Measurements from ENCODE around the gene CD34. TPM values are rescaled to one million over a fixed set of nuclear protein-coding genes. Genes with fewer than 3 reads are reported as not detected.

The CD34 gene
- polyA plus RNA-seq, 1 experiment: 1.2 TPM

DNA sequence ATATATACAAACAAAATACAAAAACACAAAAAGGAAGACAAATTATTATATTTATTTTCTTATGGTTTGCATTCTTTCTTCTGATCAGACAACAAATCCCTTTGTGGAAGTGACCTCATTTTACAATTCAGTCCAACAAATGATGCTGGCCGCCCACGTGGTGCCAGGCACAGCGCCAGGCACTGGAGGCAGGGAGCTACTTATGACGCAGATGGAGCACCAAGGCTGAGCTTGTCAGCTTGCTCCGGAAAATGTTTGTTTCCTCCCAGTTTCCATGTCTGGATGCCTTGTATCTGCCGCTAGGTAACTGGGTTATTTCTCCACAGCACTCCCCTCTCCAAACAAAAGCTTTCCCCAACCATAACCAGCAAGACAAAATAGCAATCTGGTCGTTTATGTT lies 30.7 kb upstream of the CD34 start:
- POLR2A ChIA-PET: interaction anchor here (0.6 kb wide), 1 partner anchor 80 kb away, joined by 15 read pairs; no protein-coding TSS in a partner anchor
- DNase-seq (ENCODE audit: low read depth): no peak
- TF ChIP-seq, protein P1, sequence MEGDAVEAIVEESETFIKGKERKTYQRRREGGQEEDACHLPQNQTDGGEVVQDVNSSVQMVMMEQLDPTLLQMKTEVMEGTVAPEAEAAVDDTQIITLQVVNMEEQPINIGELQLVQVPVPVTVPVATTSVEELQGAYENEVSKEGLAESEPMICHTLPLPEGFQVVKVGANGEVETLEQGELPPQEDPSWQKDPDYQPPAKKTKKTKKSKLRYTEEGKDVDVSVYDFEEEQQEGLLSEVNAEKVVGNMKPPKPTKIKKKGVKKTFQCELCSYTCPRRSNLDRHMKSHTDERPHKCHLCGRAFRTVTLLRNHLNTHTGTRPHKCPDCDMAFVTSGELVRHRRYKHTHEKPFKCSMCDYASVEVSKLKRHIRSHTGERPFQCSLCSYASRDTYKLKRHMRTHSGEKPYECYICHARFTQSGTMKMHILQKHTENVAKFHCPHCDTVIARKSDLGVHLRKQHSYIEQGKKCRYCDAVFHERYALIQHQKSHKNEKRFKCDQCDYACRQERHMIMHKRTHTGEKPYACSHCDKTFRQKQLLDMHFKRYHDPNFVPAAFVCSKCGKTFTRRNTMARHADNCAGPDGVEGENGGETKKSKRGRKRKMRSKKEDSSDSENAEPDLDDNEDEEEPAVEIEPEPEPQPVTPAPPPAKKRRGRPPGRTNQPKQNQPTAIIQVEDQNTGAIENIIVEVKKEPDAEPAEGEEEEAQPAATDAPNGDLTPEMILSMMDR (IDR thresholded peaks at IDR 0.05; ENCODE audit: insufficient read depth, low read depth, low read length): no peak
- Histone ChIP-seq H3K36me3 (ENCODE audit: control insufficient read depth, insufficient read depth, low read length) (no peaks in the 10 kb centered on the region), H3K4me3 (ENCODE audit: low read depth, low read length) (no peak overlapping the region), H3K27me3 (ENCODE audit: control insufficient read depth, insufficient read depth, low read length) (no peaks in the 10 kb centered on the region)
- CTCF ChIA-PET: interaction anchor here (0.7 to 1.2 kb wide), 2 partner anchors 10 to 44 kb away, joined by 3 read pairs; no protein-coding TSS in a partner anchor

GRCh38 chr1:207938016-207938415 lies 27.1 kb upstream of the CD34 start:
- TF ChIP-seq, protein P1 (IDR thresholded peaks at IDR 0.05; ENCODE audit: insufficient read depth, low read depth, low read length): no peak
- ChIA-PET POLR2A (no interaction called here), CTCF (interaction anchor here (2.2 kb wide), 1 partner anchor 40 kb away, joined by 5 read pairs; no protein-coding TSS in a partner anchor)
- H3K36me3 ChIP-seq (ENCODE audit: control insufficient read depth, insufficient read depth, low read length): no peaks in the 10 kb centered on the region
- no peak overlapping the region for H3K4me3 ChIP-seq (ENCODE audit: low read depth, low read length)
- DNase-seq (ENCODE audit: low read depth): no peak
- H3K27me3 ChIP-seq (ENCODE audit: control insufficient read depth, insufficient read depth, low read length): no peaks in the 10 kb centered on the region

GRCh38 chr1:207937204-207937603 lies 26.3 kb upstream of the CD34 start:
- POLR2A ChIA-PET: no interaction called here

GRCh38 chr1:207935166-207935583 lies 24.2 kb upstream of the CD34 start:
- TF ChIP-seq, protein P1 (IDR thresholded peaks at IDR 0.05; ENCODE audit: insufficient read depth, low read depth, low read length): no peak
- CTCF ChIA-PET: interaction anchor here (1.3 kb wide), 1 partner anchor 10 kb away, joined by 3 read pairs; no protein-coding TSS in a partner anchor
- DNase-seq (ENCODE audit: low read depth): no peak
- H3K4me3 ChIP-seq (ENCODE audit: low read depth, low read length): no peak overlapping the region
- no peaks in the 10 kb centered on the region for H3K27me3 ChIP-seq (ENCODE audit: control insufficient read depth, insufficient read depth, low read length)
- H3K36me3 ChIP-seq (ENCODE audit: control insufficient read depth, insufficient read depth, low read length): no peaks in the 10 kb centered on the region
- POLR2A ChIA-PET: no interaction called here

More at GRCh38 chr1:207937204-207937603, 26.3 kb upstream of the CD34 start:
- CTCF ChIA-PET: interaction anchor here (0.7 to 2.2 kb wide), 4 partner anchors 10 to 52 kb away, joined by 3 to 5 read pairs (median 4); no protein-coding TSS in a partner anchor
- H3K36me3 ChIP-seq (ENCODE audit: control insufficient read depth, insufficient read depth, low read length): no peaks in the 10 kb centered on the region
- no peaks in the 10 kb centered on the region for H3K27me3 ChIP-seq (ENCODE audit: control insufficient read depth, insufficient read depth, low read length)
- no peak overlapping the region for H3K4me3 ChIP-seq (ENCODE audit: low read depth, low read length)
- no peak for DNase-seq (ENCODE audit: low read depth)
- TF ChIP-seq, protein P1 (IDR thresholded peaks at IDR 0.05; ENCODE audit: insufficient read depth, low read depth, low read length): no peak

- POLR2A ChIA-PET: interaction anchor here (0.7 kb wide), 1 partner anchor 34 kb away, joined by 3 read pairs; no protein-coding TSS in a partner anchor
- no peaks in the 10 kb centered on the region for H3K27me3 ChIP-seq (ENCODE audit: control insufficient read depth, insufficient read depth, low read length)
- TF ChIP-seq, protein P1 (IDR thresholded peaks at IDR 0.05; ENCODE audit: insufficient read depth, low read depth, low read length): no peak
- no peak for DNase-seq (ENCODE audit: low read depth)
- H3K36me3 ChIP-seq (ENCODE audit: control insufficient read depth, insufficient read depth, low read length): no peaks in the 10 kb centered on the region
- no peak overlapping the region for H3K4me3 ChIP-seq (ENCODE audit: low read depth, low read length)
- CTCF ChIA-PET: no interaction called here
Measured at GRCh38 chr1:207933205-207933800, 22.4 kb upstream of the CD34 start.
